Kidney (tissue), 14 donors: ENCODE results near the gene FOXL2. TPM values are rescaled to one million over a fixed set of nuclear protein-coding genes. Genes with fewer than 3 reads are reported as not detected.
A peak's percentile ranks its signal among the peaks of the same experiment; 100 is the strongest.

Source experiments
- DNase-seq, 5 donors: peaks; one replicate each; pipeline ENCODE4 v3.0.0-alpha.2; 2013 to 2020
- FAIRE-seq: peaks from 2 replicates; lab custom pipeline; 2012; peaks lifted over from hg19 to GRCh38; lab: Jason Lieb, UNC
- H3K27ac ChIP-seq, 2 donors: one replicate each; pipeline ENCODE4 v1.7.0; 2013; ENCODE audit warnings: low read depth in 2 of 2, low read length in 2 of 2, inconsistent platforms in 1 of 2
- H3K27me3 ChIP-seq: one replicate; pipeline ENCODE4 v1.7.1; 2013; ENCODE audit warnings: low read length, inconsistent platforms; ENCODE audit not compliant: control insufficient read depth, insufficient read depth
- H3K36me3 ChIP-seq, 3 donors: one replicate each; pipeline versions ENCODE4 v1.7.0 to v1.7.1; 2013; ENCODE audit warnings: low read length in 3 of 3, control low read depth in 1 of 3, inconsistent platforms in 1 of 3; ENCODE audit not compliant: insufficient read depth in 3 of 3, control insufficient read depth in 2 of 3
- H3K4me1 ChIP-seq, 3 donors: one replicate each; pipeline versions ENCODE4 v1.7.0 to v1.7.1; 2013; ENCODE audit warnings: low read length in 3 of 3, inconsistent platforms in 1 of 3, low read depth in 1 of 3; ENCODE audit not compliant: control insufficient read depth in 2 of 3, insufficient read depth in 2 of 3
- H3K4me3 ChIP-seq, 3 donors: one replicate each; pipeline versions ENCODE4 v1.7.0 to v1.8.1; 2013; ENCODE audit warnings: low read length in 3 of 3, control low read depth in 1 of 3, inconsistent platforms in 1 of 3
- H3K9ac ChIP-seq, 3 donors: one replicate each; pipeline versions ENCODE4 v1.7.0 to v1.7.1; 2013; ENCODE audit warnings: low read length in 3 of 3, control low read depth in 1 of 3, inconsistent platforms in 1 of 3
- H3K9me3 ChIP-seq, 3 donors: one replicate each; pipeline versions ENCODE4 v1.7.0 to v1.7.1; 2013; ENCODE audit warnings: low read length in 3 of 3, control low read depth in 1 of 3, inconsistent platforms in 1 of 3; ENCODE audit not compliant: control insufficient read depth in 2 of 3, insufficient read depth in 1 of 3
- CTCF ChIP-seq: IDR thresholded peaks from 3 replicates; pipeline ENCODE4 v1.5.1; 2012; ENCODE audit warnings: mild to moderate bottlenecking, moderate library complexity, borderline replicate concordance; ENCODE audit not compliant: insufficient read depth; ENCODE audit errors: extremely low read depth
- intact Hi-C: fragments of 100-400 bp; cut with DNase I; formaldehyde crosslinking; loops from one replicate; pipeline ENCODE4 v1.11.1; 2022
- polyA plus RNA-seq: library from polyadenylated mRNA; stranded (reverse); fragments of 350-450 nt; fragmentation: Illumina TruSeq; extraction: RNeasy Lipid Tissue Mini Kit (QIAGEN cat#74804); gene quantifications from one replicate; pipeline ENCODE4 v1.2.3, GENCODE V29; 2014; ENCODE audit warnings: low read depth, low replicate concordance; ENCODE audit not compliant: insufficient read depth
- total RNA-seq: library from RNA; stranded (reverse); fragmentation: NEBNext Ultra II Directional; extraction: Animal tissue kit (Norgen Biotek cat#: 25700); gene quantifications from one replicate; pipeline ENCODE4 v1.2.1, GENCODE V29; 2021
- donor health status: control.
- donor health status: control.
- donor health status: control.
- donor health status: control.
- donor health status: control.
- donor health status: DM: yes; HTN: yes; CAD: no.
- donor health status: Normal renal cell carcinoma (clear cell type).

Gene FOXL2
- total and polyA plus RNA-seq, 2 donors from 2014 or later, result not detected

GRCh38 chr3:138941259-138941885, 5.6 kb downstream of the FOXL2 start:
- no peak overlapping the region for H3K27ac ChIP-seq
- no peaks in the 10 kb centered on the region for H3K9me3 ChIP-seq
- H3K9ac ChIP-seq, result no peak overlapping the region
- peaks cover 77% of the 10 kb centered on the region for H3K27me3 ChIP-seq
- TF ChIP-seq CTCF, result peak; percentile 27
- no peaks in the 10 kb centered on the region for H3K36me3 ChIP-seq
- peak in 4 of 5 donors; percentile 61 to 76 (median 66) for DNase-seq
- H3K4me3 ChIP-seq, result no peak overlapping the region
- peaks cover 0 to 23% (median 0%) of the 10 kb centered on the region in 3 donors for H3K4me1 ChIP-seq
- no peak for FAIRE-seq
- intact Hi-C loops, result no loop called here

GRCh38 chr3:138940446-138940845, 6.5 kb downstream of the FOXL2 start:
- no peak for TF ChIP-seq CTCF
- intact Hi-C loops, result no loop called here
- Histone ChIP-seq H3K4me3 (no peak overlapping the region), H3K27me3 (peaks cover 79% of the 10 kb centered on the region), H3K27ac (no peak overlapping the region), H3K9ac (no peak overlapping the region), H3K36me3 (no peaks in the 10 kb centered on the region), H3K4me1 (peaks cover 0 to 27% (median 0%) of the 10 kb centered on the region in 3 donors), H3K9me3 (no peaks in the 10 kb centered on the region)
- FAIRE-seq (no peak), DNase-seq (no peak)

GRCh38 chr3:138939561-138940241, 7.2 kb downstream of the FOXL2 start:
- intact Hi-C loops, result loop anchor here (10.0 kb wide), 1 partner anchor 385 kb away; no protein-coding TSS in a partner anchor
- H3K4me1 ChIP-seq, result peaks cover 0 to 21% (median 0%) of the 10 kb centered on the region in 3 donors

More at GRCh38 chr3:138939561-138940241, 7.2 kb downstream of the FOXL2 start:
- no peaks in the 10 kb centered on the region for H3K36me3 ChIP-seq
- no peaks in the 10 kb centered on the region for H3K9me3 ChIP-seq
- H3K9ac ChIP-seq, result no peak overlapping the region
- H3K27me3 ChIP-seq, result peaks cover 78% of the 10 kb centered on the region
- FAIRE-seq (no peak), DNase-seq (peak in 1 of 5 donors; percentile 24)
- H3K4me3 ChIP-seq, result no peak overlapping the region
- TF ChIP-seq CTCF, result no peak
- H3K27ac ChIP-seq, result no peak overlapping the region
